ENCODE data around the gene MIER3.

DNA sequence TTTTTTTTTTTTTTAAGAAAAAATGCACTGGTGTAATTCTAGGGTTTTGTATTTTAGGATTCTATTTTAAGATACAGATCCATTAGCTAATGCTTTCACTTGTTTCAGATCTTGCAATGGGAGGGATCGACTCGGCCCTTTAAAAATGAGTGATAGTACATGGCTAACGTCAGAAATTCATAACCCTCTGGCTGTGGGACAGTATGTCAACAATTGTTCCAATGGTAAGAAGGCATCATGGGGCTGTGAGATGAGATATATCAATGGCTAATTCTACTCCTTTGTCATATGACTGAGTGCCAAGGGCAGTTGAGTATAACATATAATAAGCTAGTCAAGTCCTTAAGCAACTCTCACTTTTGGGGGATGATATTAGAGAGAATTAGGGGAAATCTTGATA lies 38.2 kb downstream of the MIER3 start:
- TF ChIP-seq, protein P1, sequence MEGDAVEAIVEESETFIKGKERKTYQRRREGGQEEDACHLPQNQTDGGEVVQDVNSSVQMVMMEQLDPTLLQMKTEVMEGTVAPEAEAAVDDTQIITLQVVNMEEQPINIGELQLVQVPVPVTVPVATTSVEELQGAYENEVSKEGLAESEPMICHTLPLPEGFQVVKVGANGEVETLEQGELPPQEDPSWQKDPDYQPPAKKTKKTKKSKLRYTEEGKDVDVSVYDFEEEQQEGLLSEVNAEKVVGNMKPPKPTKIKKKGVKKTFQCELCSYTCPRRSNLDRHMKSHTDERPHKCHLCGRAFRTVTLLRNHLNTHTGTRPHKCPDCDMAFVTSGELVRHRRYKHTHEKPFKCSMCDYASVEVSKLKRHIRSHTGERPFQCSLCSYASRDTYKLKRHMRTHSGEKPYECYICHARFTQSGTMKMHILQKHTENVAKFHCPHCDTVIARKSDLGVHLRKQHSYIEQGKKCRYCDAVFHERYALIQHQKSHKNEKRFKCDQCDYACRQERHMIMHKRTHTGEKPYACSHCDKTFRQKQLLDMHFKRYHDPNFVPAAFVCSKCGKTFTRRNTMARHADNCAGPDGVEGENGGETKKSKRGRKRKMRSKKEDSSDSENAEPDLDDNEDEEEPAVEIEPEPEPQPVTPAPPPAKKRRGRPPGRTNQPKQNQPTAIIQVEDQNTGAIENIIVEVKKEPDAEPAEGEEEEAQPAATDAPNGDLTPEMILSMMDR (IDR thresholded peaks at IDR 0.05): no peak
- TF ChIP-seq POLR2A (IDR thresholded peaks at IDR 0.05): no peak
- no peak for TF ChIP-seq POLR2AphosphoS5 (IDR thresholded peaks at IDR 0.05)
- TF ChIP-seq EP300 (IDR thresholded peaks at IDR 0.05): no peak
